Endothelial cell of umbilical vein (primary cell): Measurements from ENCODE around the gene ATF1. TPM values are rescaled to one million over a fixed set of nuclear protein-coding genes. Genes with fewer than 3 reads are reported as not detected.

Experiments used
- BruUV-seq: library from RNA; stranded (reverse); fragments of 400-500 nt; replicated peaks from 2 replicates; lab custom pipeline; 2021; lab: Mats Ljungman, UMichigan
- CTCF ChIA-PET: fragments of 300-600, 350-600 bp; sonication (Branson Sonifier 250); formaldehyde crosslinking; loops from one replicate; lab custom pipeline; 2021; ENCODE audit warnings: antibody characterized with exemption, inconsistent platforms; lab: Charles Lee
- POLR2A ChIA-PET: fragments of 300-600, 350-600 bp; sonication (Branson Sonifier 250); formaldehyde crosslinking; loops from one replicate; lab custom pipeline; 2021; ENCODE audit warnings: antibody characterized with exemption, inconsistent platforms; lab: Charles Lee
- DNase-seq: peaks from one replicate; pipeline ENCODE4 v3.0.0-alpha.2; 2011; ENCODE audit warnings: low read depth, low spot score
- FAIRE-seq: peaks from 2 replicates; lab custom pipeline; 2011; peaks lifted over from hg19 to GRCh38; lab: Jason Lieb, UNC
- H2AFZ ChIP-seq: 2 replicates; pipeline ENCODE4 v1.6.0; 2012; ENCODE audit warnings: low read depth, low read length, control low read depth, inconsistent platforms
- H3K27ac ChIP-seq: 2 replicates; pipeline ENCODE4 v1.5.1; 2011; ENCODE audit warnings: low read depth, mild to moderate bottlenecking, control low read depth, low read length, moderate library complexity; ENCODE audit not compliant: insufficient read depth
- H3K27me3 ChIP-seq, 2 experiments: 2 replicates each; pipeline versions ENCODE4 v1.6.0 to v1.6.1; 2011; ENCODE audit warnings: low read length in 2 of 2, mixed read lengths in 1 of 2; ENCODE audit not compliant: control insufficient read depth in 2 of 2, insufficient read depth in 2 of 2
- H3K36me3 ChIP-seq, 2 experiments: 2 replicates in 1 of 2; 3 replicates in 1 of 2; pipeline ENCODE4 v1.5.1; 2011; ENCODE audit warnings: low read length in 2 of 2, mild to moderate bottlenecking in 1 of 2, moderate library complexity in 1 of 2; ENCODE audit not compliant: control insufficient read depth in 2 of 2, insufficient read depth in 2 of 2; ENCODE audit errors: extremely low read depth in 1 of 2
- H3K4me1 ChIP-seq: 3 replicates; pipeline ENCODE4 v1.5.1; 2011; ENCODE audit warnings: mild to moderate bottlenecking, low read length; ENCODE audit not compliant: control insufficient read depth, insufficient read depth; ENCODE audit errors: extremely low read depth
- H3K4me2 ChIP-seq: 2 replicates; pipeline ENCODE4 v1.6.1; 2011; ENCODE audit warnings: low read length, control low read depth, mixed read lengths; ENCODE audit not compliant: insufficient read depth
- H3K4me3 ChIP-seq, 3 experiments: fragments of 200-600 bp in 1 of 3; sonication (generic), shearing (Covaris generic) in 1 of 3; replicated peaks in 1 of 3; 2 replicates each; pipeline ENCODE4 v1.5.1; 2011 to 2016; ENCODE audit warnings: control low read depth in 3 of 3, low read length in 3 of 3, mild to moderate bottlenecking in 2 of 3, inconsistent platforms in 1 of 3, low read depth in 1 of 3, moderate library complexity in 1 of 3; ENCODE audit not compliant: insufficient read depth in 1 of 3
- H3K79me2 ChIP-seq: 2 replicates; pipeline ENCODE4 v1.6.0; 2012; ENCODE audit warnings: low read length, inconsistent platforms; ENCODE audit not compliant: control insufficient read depth, insufficient read depth
- H3K9ac ChIP-seq: replicated peaks from 2 replicates; pipeline ENCODE3; 2011; ENCODE audit warnings: low read length, control low read depth; ENCODE audit not compliant: insufficient read depth; ENCODE audit errors: extremely low read depth
- H3K9me1 ChIP-seq: replicated peaks from 3 replicates; pipeline ENCODE4 v1.6.0; 2011; ENCODE audit warnings: mild to moderate bottlenecking, low read length; ENCODE audit not compliant: control insufficient read depth, insufficient read depth; ENCODE audit errors: extremely low read depth
- H3K9me3 ChIP-seq: replicated peaks from 2 replicates; pipeline ENCODE4 v1.5.1; 2012; ENCODE audit warnings: low read length, inconsistent platforms; ENCODE audit not compliant: control insufficient read depth, insufficient read depth
- H4K20me1 ChIP-seq: replicated peaks from 2 replicates; pipeline ENCODE3; 2011; ENCODE audit warnings: mild to moderate bottlenecking, low read length; ENCODE audit not compliant: control insufficient read depth, insufficient read depth; ENCODE audit errors: extremely low read depth
- EZH2 ChIP-seq: IDR thresholded peaks from 2 replicates; pipeline ENCODE4 v1.6.1; 2012; ENCODE audit warnings: borderline replicate concordance, low read depth, mild to moderate bottlenecking, moderate library complexity, low read length, inconsistent platforms; ENCODE audit not compliant: severe bottlenecking
- FOS ChIP-seq: IDR thresholded peaks from 2 replicates; pipeline ENCODE4 v1.6.1; 2011; ENCODE audit warnings: mild to moderate bottlenecking, low read length, moderate library complexity, borderline replicate concordance; ENCODE audit not compliant: insufficient read depth
- GATA2 ChIP-seq: IDR thresholded peaks from 2 replicates; pipeline ENCODE4 v1.7.0; 2011; ENCODE audit warnings: low read depth, mild to moderate bottlenecking, moderate library complexity, mixed read lengths, low read length; ENCODE audit not compliant: insufficient read length, insufficient read depth
- JUN ChIP-seq: IDR thresholded peaks from 2 replicates; pipeline ENCODE4 v1.6.1; 2011; ENCODE audit warnings: borderline replicate concordance, low read depth; ENCODE audit not compliant: insufficient read length, insufficient read depth
- MYC ChIP-seq: IDR thresholded peaks from one replicate; pipeline ENCODE4 v1.6.1; 2011; ENCODE audit warnings: mild to moderate bottlenecking, low read depth, low read length
- POLR2A ChIP-seq: IDR thresholded peaks from 2 replicates; pipeline ENCODE4 v1.6.1; 2012; ENCODE audit warnings: low read depth, mild to moderate bottlenecking, control low read depth, low read length
- POLR2AphosphoS5 ChIP-seq: IDR thresholded peaks from 2 replicates; pipeline ENCODE4 v1.6.1; 2012; ENCODE audit warnings: low read depth, mild to moderate bottlenecking, control low read depth, low read length, moderate library complexity; ENCODE audit not compliant: insufficient read depth
- dilution Hi-C: fragments of 300-500 bp; cut with MboI; formaldehyde crosslinking; loops from one replicate; pipeline ENCODE4 v1.15.0; 2019; ENCODE audit warnings: low sequenced_read_pairs; ENCODE audit not compliant: extremely low pct_ligation_motif_present
- intact Hi-C: fragments of 100-400 bp; cut with micrococcal nuclease; formaldehyde crosslinking; loops from one replicate; pipeline ENCODE4 v1.10.0; 2022
- polyA plus RNA-seq, 4 experiments: library from polyadenylated mRNA; depleted of rRNA in 3 of 4; stranded (reverse) in 3 of 4; unstranded in 1 of 4; fragments of >200 nt; gene quantifications; 2 replicates each; pipeline versions ENCODE4 v1.2.1 to v1.2.3, GENCODE V29; 2011 to 2012; ENCODE audit warnings: missing spikeins in 1 of 4
- total RNA-seq: library from RNA; stranded (reverse); gene quantifications from 2 replicates; pipeline ENCODE4 v1.2.3, GENCODE V29; 2021
- TF ChIP-seq, protein P1 (sequence below), 2 donors: IDR thresholded peaks; 1 replicate in 1 of 2; 2 replicates in 1 of 2; pipeline ENCODE4 v1.5.1; 2011; ENCODE audit warnings: low read length in 2 of 2, mild to moderate bottlenecking in 2 of 2, moderate library complexity in 2 of 2, control low read depth in 1 of 2, inconsistent platforms in 1 of 2, low read depth in 1 of 2; ENCODE audit not compliant: insufficient read depth in 1 of 2; ENCODE audit errors: extremely low read depth in 1 of 2
- TF ChIP-seq, protein P2 (sequence below): IDR thresholded peaks from 2 replicates; pipeline ENCODE4 v1.6.1; 2011; ENCODE audit not compliant: insufficient read depth, insufficient read length

The ATF1 gene
- total and polyA plus RNA-seq, 2 donors (not counting 3 experiments of a cell fraction or from before 2014, with no cell fraction given), result 14.5 to 26.7 TPM

- no peak overlapping the region for H3K4me2 ChIP-seq
- no peaks in the 10 kb centered on the region for H3K27me3 ChIP-seq
- DNase-seq, result no peak
- H3K79me2 ChIP-seq, result no peaks in the 10 kb centered on the region
- H3K4me3 ChIP-seq, result no peak overlapping the region
- H4K20me1 ChIP-seq, result no peaks in the 10 kb centered on the region
- no peaks in the 10 kb centered on the region for H3K4me1 ChIP-seq
- no peak for TF ChIP-seq GATA2
- TF ChIP-seq JUN, result no peak
- no peak for TF ChIP-seq EZH2
- TF ChIP-seq, protein P1, sequence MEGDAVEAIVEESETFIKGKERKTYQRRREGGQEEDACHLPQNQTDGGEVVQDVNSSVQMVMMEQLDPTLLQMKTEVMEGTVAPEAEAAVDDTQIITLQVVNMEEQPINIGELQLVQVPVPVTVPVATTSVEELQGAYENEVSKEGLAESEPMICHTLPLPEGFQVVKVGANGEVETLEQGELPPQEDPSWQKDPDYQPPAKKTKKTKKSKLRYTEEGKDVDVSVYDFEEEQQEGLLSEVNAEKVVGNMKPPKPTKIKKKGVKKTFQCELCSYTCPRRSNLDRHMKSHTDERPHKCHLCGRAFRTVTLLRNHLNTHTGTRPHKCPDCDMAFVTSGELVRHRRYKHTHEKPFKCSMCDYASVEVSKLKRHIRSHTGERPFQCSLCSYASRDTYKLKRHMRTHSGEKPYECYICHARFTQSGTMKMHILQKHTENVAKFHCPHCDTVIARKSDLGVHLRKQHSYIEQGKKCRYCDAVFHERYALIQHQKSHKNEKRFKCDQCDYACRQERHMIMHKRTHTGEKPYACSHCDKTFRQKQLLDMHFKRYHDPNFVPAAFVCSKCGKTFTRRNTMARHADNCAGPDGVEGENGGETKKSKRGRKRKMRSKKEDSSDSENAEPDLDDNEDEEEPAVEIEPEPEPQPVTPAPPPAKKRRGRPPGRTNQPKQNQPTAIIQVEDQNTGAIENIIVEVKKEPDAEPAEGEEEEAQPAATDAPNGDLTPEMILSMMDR (IDR thresholded peaks at IDR 0.05; ENCODE audit: extremely low read depth in 1 of 2, insufficient read depth in 1 of 2, low read depth in 1 of 2, low read length in 2 of 2), result no peak
- no peak for TF ChIP-seq POLR2A
- TF ChIP-seq, protein P2, sequence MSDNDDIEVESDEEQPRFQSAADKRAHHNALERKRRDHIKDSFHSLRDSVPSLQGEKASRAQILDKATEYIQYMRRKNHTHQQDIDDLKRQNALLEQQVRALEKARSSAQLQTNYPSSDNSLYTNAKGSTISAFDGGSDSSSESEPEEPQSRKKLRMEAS, result no peak
- no peak for TF ChIP-seq FOS
- TF ChIP-seq MYC, result no peak
- TF ChIP-seq POLR2AphosphoS5, result no peak
- H3K9ac ChIP-seq, result no peak overlapping the region
- CTCF ChIA-PET, result no interaction called here
- no peak overlapping the region for H3K27ac ChIP-seq
- H3K9me1 ChIP-seq, result no peaks in the 10 kb centered on the region
- dilution Hi-C loops, result no loop called here
- H3K9me3 ChIP-seq, result no peaks in the 10 kb centered on the region
- H3K36me3 ChIP-seq, result peaks cover 2 to 7% of the 10 kb centered on the region in 2 experiments
- no peak overlapping the region for H2AFZ ChIP-seq
- BruUV-seq, result no TSS peak
- no peak for FAIRE-seq
- intact Hi-C loops, result no loop called here
- POLR2A ChIA-PET, result interaction anchor here (0.6 kb wide), 1 partner anchor 333 kb away, joined by 6 read pairs; the partner anchor contains the start of gene CSRNP2
These were observed 13.5 kb upstream of the ATF1 start for GRCh38 chr12:50750366-50750765.
